NCI-H226 (cell line): ENCODE data around the gene FRRS1L.
A peak's percentile ranks its signal among the peaks of the same experiment; 100 is the strongest.
"Not testable (repeated sequence)": the region's sequence is repeated elsewhere in the genome, so short reads cannot be mapped to it uniquely, and the experiment has no call there.

Experiments used
- DNase-seq: peaks from one replicate; pipeline ENCODE4 v3.0.0-alpha.2; 2015

FRRS1L gene

DNA sequence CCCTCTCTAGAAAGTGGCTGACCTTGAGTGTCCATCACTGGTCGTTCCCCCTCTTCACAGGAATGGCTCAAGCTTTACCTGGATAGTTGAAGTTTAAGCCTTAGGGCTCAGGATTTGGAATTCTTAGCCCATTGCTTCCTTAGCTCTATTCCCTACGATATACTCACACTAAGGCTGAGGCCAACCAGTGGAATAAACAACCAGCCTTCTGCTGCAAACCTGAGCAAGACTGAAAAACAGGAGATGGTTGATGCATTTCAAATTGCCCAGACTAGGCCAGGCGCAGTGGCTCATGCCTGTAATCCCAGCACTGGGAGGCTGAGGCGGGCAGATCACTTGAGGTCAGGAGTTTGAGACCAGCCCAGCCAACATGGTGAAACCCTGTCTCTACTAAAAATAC is 40.4 kb downstream of the FRRS1L start:
- DNase-seq: not testable (repeated sequence)

DNA sequence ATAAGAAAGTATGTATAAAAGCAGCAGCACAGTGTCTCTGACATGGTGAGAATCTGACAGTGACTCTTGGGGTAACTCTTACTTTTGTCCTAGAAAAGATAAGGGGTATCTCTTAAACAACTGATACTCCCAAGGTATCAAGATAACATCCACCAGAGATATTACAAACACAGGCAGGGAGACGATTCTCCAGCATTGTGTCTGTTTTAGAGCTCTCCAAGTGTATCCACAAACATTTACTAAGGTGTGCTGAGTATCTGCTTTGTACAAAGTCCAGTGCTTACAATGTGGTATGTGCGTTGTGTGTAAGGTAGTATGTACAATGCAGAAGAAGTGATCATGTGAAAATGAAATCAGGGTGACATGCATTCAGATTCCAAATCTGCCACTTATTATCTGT is 42.9 kb downstream of the FRRS1L start:
- DNase-seq: no peak

DNA sequence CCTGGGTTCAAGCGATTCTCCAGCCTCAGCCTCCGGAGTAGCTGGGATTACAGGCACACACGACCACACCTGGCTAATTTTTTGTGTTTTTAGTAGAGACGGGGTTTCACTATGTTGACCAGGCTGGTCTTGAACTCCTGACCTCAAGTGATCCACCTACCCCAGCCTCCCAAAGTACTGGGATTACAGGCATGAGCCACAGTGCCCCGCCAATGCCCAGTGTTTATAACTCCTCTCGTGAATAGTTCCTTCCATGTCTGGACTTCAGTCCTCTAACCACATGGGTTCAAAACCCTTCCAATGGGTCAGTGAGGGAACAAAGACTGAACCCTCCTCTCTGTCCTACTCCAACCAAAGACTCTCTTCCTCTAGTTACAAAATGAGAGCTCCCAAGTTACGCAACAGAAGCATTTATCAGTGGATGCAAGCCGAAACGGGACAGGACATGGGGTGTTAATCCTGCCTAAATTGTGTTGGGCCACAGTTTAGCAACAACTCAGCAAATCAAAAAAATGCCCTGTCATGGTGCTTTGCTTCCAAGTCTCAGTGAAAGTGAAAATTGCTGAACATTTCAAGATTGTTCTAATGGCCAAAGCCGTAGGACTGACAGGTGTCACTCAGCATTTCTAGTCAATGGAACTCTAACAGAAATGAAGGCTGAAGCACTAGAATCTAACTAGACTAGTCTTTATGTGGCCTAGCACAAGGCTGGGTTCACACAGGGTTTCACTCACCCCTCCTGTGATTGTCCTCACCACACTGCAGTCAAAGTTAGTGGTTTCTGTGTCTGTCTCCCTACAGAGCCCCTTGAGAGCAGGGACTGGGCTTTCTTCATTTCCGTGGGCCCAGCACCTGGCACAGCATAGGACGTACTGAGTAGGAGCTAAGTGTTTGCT is 44.1 kb downstream of the FRRS1L start:
- no peak for DNase-seq

DNA sequence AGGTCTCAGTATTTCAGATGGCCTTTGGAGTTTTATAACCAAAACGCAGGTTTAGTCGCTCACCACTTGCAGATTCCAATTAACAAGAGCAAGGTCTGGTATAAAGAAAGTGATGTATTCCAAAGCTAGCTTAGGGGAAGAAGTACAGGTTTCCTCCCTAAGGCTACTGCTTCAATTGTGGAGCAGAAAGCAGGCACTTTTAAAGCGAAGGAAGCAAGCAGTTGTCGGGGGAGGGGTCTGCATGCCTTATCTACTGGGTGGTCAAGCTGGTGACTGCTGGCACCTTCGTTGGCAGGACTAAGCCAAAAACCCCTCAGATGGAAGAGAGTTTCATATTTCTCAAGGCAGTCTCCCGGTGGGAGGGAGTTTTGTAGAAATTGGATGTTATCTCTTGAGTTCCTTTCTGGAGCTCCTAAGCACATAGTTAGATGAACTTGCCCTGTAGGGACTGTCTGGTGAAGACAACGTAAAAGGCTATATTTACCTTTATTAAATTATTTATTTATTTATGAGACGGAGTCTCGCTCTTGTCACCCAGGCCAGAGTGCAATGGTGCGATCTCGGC is 45.7 kb downstream of the FRRS1L start:
- no peak for DNase-seq

DNA sequence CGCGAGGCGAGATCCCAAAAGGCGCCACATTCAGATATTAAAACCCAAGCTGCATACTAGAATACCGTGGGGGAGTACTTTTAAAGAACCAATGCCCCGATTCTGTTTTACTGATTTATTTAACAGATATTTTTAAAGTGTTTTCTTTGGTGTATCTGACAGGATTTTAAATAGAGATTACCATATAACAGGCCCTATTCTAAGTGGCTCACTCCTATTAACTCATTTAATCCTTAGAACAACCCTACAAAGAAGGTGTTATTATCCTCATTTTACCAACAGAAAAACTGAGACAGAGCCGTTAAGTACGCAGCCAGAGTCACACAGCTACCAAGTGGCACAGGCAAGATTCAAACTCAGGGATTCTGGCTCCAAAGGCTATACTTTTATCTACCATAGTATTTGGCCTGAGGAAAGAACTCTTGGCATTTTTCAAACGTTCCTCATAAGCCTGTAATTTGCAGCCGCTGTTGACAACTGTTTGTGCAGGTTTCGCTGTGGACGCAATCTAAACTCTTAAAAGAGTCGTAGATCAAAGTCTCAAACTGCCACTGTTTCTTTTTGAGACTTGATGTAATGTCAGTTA is 46.8 kb downstream of the FRRS1L start:
- no peak for DNase-seq

DNA sequence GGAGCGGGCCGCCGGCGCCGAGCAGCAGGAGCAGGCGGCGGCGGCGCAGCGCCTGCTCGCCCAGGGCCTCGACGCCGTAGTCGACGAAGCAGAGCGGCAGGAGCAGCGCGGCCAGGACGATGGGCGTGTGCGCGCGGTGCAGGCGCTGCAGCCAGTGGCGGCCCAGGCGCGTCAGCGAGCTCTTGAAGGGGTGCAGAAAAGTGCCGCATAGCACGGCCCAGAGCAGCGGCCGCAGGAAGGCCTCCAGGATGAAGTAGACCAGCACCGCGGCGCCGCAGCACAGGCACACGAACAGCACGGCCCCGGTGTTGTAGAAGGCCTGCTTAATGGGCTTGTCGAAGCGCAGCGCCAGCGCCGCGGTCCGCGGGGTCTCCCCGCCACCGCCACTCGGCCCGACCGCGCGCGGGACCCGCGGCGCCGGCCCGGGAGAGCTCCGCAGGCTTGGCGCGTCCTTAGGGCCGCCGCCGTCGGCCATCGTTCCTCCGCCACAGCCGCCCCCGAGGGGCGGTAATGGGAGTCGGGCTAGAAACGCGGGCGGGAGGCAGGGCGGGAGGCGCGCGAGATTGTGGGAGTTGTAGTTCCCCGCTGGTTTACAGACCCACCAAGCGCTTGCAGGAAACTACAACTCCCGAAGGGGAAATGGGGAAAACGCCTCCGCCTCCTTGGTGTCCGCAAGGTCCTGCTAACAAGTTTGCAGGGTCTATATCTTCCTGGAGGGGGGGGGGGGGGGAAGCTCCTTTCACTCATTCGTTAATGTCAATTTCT is 47.4 kb downstream of the FRRS1L start, which contains the start of gene TMEM245:
Gene TMEM245, minus strand, starts transcription at position 509 of the 765 bp plus-strand sequence. Its CDS starts 34 bp downstream, at position 475.
- peak; percentile 99 for DNase-seq

DNA sequence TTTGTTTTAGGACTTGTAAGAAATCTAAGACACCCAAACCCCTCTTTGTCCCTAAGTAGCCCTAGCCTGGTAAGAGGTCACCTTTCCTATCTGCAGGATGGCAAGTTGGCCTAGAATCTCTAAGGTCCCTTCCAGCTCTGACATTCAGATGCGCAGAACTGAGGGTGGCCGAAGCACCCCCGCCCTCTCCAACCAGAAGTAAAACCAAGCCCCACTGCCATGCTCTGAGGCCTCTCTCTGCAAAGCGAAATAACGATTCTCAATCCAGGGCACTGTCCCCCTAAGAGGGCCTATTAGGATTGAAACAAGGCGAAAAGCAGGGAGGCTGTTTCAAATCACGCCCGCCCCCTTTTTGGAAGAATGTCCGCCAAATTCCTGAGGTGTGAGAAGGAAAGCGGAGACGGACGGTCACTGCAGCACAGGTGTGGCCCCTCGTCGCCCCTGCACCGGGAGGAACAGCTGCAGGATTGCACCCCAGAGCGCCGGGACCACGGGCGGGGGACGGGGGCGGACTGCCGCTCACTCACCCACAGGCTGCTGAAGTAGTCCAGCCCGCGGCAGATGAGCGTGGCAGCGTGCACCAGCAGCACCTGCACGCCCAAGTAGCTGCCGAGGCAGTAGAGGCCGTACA is 48.1 kb downstream of the FRRS1L start:
- DNase-seq: no peak

DNA sequence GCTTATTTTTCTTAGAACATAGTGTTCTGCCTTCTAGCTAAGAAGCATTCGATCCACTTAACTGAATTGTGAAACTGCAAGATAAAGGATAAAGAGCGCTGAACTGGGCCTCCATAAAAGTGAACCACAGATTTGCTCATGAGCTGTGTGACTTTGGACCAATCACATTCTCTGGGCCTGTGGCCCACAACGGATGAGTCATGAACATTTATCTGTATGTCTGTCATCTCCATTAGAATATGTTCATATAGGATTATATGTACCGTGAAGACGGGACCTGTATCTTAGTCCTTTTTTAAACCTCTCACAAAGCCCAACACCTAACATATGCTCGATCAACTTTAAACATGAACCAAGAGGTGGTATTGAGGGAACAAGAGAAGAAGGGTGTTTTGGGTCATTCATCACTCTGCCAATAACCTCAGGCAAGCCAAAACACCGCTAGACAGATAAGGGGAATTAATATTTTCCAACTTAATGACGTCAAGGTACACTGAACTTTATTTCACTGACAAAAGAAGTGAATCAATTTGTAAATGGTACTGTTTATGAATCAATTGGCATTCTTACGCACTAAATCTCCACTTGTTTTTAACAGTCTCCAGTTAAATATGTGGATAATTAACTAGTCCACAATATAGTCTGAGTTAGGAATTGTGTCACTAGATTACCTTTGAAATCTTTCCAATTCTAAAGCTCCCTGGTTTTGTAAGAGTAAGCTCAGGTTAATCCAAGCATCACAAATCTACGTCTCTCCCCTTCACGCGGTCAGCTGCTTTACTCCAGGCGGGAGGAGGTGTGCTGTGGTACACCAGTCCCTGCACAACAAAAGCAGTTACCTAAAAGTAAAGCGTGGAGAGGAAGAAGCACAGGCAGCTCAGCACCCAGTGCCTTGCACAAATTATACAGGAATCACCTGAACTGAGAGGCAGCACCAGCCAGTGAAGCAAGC is 48.9 kb downstream of the FRRS1L start:
- DNase-seq: peak; percentile 89

DNA sequence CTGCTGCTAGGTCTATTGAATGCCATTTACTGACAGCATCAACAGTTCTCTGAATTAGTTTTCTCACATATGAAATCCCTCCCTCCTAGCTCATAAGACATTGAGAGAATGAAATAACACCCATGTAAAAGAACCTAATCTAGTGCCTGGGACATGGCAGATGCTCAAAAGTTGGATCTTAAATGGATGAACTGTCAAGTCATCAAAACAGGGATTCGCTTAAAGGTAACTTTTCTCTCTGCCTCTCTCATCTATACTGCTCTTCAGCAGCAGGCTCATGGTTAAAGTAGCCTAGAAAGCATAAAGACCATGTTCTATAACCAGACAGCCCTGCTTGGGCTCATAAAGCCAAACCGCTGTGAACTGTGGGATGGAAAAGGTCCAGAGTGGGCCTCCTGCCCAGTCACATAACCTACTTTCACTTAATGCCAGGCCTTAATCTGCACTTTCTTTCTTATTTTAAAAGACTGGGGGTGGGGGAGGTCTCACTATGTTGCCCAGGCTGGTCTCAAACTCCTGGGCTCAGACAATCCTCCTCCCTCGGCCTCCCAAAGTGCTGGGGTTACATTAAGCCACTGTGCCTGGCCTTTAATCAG is 51.0 kb downstream of the FRRS1L start:
- DNase-seq: no peak

DNA sequence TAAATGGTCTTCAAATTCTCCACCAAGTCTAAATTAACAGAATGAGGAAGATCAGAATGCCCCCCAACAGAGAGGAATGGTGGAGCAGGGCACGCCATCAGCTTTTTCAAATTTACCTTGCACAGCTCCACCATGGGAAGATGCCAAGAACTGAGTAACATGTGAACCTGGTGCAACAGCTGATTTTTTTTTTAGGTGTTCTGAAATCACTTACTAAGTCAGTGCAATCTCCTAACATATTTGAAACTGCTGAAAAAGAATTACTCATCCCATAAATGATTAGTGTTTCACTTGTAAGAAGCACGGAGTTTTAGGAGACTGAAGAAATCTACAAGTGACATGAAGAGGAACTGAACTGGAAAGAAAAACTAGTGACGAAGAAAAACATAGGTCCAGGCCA is 52.4 kb downstream of the FRRS1L start:
- peak; percentile 57 for DNase-seq

DNA sequence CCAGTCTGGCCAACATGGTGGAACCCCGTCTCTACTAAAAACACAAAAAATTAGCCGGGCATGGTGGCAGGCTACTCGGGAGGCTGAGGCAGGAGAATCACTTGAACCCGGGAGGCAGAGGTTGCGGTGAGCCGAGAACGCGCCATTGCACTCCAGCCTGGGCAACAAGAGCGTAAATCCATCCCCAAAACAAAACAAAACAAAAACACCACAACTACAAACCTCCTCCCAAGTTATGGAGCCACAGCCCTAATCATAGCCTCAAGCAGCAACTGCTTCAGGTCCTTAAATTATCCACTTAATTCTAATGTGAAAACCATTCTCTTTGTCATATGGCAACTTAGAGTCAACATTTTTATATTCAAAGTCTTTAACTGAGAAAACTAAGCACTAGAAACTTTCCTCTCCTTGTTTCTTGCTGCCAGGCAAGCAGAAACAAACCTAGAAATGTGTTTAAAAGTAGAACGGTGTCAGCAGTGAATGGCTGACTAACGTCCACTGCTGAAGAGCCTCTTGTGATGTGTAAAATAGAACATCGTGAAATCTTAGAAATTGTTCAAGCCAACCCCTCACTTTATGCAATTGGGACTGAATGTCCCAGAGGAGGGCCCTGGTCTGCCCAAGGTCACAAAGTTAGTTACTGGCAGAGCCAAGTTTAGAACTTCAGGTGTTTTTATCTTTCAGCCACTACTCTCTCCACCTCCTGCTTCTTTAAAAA is 53.0 kb downstream of the FRRS1L start:
- no peak for DNase-seq

DNA sequence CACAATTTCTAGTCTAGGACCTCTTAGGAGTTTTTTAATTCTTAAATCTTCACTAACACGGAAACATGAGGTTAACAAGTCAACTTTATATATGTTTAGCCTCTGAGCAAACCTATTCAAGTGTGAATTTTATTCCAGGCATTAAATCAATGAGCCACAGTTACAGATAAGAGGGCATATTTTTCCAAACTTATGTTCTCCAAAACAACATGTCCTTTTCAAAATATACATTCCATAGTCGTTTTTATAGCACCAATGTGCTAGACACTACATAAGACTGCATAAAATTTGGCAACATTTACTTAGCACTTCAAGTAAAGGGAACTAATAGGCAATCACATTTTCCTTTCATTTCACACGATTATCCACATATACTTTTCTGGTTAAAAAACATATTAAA is 53.8 kb downstream of the FRRS1L start:
- DNase-seq: no peak

DNA sequence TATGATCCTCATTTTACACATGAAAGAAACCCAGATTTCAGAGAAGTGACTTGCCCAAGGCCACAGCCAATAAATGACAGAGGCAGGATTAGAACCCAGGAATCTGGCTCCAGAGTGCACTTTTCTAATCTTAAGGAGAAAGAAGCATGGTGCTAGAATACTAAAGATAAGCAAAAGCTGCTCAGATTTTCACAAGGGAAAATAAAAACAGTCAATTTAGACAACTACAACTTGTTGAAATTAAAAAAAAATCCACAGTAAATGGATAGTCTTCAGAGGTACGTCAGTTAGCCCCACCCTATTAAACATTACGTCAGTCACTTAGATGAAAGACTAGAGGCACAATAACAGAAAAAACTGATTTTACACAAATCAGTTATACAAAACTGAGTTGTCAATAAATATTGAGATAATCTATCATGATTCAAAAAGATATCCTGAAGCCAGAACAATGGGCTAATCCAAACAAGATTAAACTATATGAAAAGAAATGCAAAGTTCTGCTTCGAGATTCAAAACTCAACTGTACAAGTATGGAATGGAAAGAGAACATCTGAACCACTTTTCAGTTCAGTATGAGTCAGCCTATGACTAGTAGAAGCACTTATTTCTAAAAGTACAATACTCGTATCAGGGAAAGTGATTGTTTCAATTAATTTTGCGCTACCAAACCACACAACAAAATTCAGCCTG is 56.6 kb downstream of the FRRS1L start:
- peak; percentile 40 for DNase-seq

DNA sequence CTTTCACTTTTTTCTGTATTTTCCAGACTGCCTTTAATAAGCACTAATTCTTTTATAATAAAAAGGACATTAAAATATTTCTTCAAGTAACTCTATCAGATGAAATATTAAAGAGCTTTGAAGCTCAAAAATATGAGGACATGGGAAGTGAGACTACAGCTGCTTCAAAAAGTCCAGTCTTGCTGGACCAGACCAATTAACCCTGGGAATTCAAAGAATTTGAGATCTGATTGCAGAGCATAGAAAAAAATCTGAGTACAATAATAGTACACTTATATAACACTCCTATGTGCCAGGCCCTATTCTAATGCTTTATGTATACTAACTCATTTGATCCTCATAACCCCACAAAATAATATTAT is 57.1 kb downstream of the FRRS1L start:
- DNase-seq: no peak

DNA sequence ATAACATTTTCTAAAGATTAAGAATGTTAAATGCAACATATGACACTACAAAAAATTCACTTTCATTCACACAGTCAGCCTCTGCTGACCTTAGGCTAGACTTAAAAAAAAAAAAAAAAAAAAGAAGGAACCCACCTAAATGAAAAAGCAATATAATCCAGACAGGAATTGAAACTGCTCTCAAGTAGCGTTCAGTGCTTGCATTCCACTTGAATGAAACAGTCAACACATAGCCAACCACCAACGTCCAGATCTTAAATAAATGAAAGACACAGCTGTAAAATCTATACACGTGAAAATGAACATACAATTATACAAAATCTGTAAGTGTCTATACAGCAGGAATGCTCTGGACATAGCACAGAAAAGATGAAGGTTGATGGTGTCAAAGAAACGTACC is 58.7 kb downstream of the FRRS1L start:
- peak; percentile 33 for DNase-seq

DNA sequence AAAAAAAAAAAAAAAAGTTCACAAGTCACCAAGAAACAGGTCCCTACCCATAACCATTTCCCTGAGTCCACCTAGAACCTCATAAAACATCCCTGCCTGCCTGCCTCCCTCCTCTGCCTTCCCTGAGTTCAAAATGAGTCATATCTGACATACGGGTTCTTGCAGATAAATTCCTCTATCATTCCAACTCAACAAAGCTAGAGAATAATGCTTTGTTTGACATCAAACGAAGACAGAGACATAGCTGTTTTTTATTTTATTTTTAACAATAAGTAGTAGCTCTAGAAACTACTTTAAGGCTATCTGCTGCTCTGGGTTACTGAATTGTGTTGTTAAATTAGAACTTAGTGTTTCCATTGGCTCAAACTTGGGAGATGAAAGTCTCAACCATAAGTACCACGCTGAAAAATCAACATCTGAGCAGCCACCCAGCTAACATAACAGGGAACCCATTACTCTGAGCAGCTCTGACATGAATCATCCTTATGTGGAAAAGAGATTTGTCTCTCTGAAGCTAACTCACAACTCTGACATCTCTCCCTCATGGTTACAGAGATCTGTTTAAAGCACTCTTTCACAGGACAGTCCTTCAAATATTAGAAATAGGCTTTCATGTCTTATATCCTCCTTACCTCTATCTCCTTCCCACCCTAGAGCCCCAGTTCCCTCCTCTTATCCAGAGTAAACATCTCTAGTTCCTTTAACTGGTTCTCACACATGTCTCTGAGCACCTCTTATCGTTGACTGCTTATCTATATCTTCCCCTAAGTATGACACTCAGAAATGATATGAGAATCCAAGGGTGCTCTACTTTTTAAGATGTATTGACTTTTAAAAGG is 59.4 kb downstream of the FRRS1L start:
- peak; percentile 70 for DNase-seq

DNA sequence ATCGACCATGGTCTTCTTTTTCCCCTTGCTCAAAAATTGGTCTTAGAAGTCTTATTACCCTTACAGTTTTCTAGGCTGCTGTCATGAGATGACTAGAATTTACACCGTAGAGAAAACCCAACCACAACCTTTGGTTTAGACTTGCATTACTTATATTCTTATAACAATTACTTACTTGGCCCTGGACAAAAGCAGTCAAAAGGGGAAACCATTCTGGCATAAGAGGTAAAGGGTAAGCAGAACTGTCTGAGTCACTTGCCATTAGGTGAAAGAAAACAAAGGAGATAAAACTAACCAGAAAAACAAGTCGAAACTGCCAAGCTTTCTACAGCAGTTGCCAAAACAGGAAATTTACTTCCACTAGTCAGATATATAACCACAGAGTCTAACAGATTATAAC is 65.2 kb downstream of the FRRS1L start:
- DNase-seq: peak; percentile 58

DNA sequence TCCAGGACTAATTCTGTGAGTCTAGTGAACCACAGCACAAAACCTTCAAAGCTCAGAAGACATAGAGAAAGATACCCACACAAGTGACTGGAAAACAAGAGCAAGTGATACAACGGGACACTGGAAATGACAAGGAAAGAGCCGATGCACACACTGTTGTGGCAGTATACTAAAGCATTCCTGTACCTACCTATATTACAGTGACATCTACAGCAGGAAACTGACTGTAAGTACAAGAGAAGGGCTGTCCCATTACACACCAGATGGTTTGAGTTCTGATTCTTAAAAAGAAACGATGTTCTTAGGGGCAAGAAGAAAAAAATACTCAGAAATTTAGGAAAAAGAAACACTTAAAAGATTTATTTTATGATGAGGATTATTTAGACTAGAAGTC is 65.8 kb downstream of the FRRS1L start:
- DNase-seq: no peak
